HUES48 (cell line): ENCODE measurements around the gene SRPK2.

Experiments used
- H3K27ac ChIP-seq: one replicate; pipeline ENCODE4 v1.7.0; 2013; ENCODE audit warnings: low read depth, low read length, inconsistent platforms
- H3K27me3 ChIP-seq: 2 replicates; pipeline ENCODE4 v1.6.1; 2013; ENCODE audit warnings: mild to moderate bottlenecking, low read length; ENCODE audit not compliant: control insufficient read depth, insufficient read depth
- H3K36me3 ChIP-seq: 2 replicates; pipeline ENCODE4 v1.6.1; 2013; ENCODE audit warnings: low read length; ENCODE audit not compliant: control insufficient read depth, insufficient read depth
- H3K4me1 ChIP-seq: 2 replicates; pipeline ENCODE4 v1.6.1; 2013; ENCODE audit warnings: mild to moderate bottlenecking, low read length; ENCODE audit not compliant: control insufficient read depth, insufficient read depth
- H3K4me3 ChIP-seq: 2 replicates; pipeline ENCODE4 v1.5.1; 2013; ENCODE audit warnings: mild to moderate bottlenecking, low read depth, low read length
- H3K9ac ChIP-seq: 2 replicates; pipeline ENCODE4 v1.6.1; 2013; ENCODE audit warnings: mild to moderate bottlenecking, low read depth, low read length, moderate library complexity
- H3K9me3 ChIP-seq: 2 replicates; pipeline ENCODE4 v1.6.1; 2013; ENCODE audit warnings: low read length; ENCODE audit not compliant: control insufficient read depth, insufficient read depth

The SRPK2 gene

GRCh38 chr7:105216786-105217185 is 171.9 kb downstream of the SRPK2 start:
- Histone ChIP-seq H3K27ac (no peak overlapping the region), H3K4me1 (peaks cover 18% of the 10 kb centered on the region; the same call in 1 of the 2 replicates), H3K9ac (no peak overlapping the region)

GRCh38 chr7:105215821-105216220 is 172.9 kb downstream of the SRPK2 start:
- H3K27me3 ChIP-seq = no peaks in the 10 kb centered on the region
- H3K27ac ChIP-seq = no peak overlapping the region
- H3K9me3 ChIP-seq = no peaks in the 10 kb centered on the region
- no peaks in the 10 kb centered on the region for H3K36me3 ChIP-seq
- no peak overlapping the region for H3K9ac ChIP-seq
- H3K4me1 ChIP-seq = peaks cover 18% of the 10 kb centered on the region; the same call in 1 of the 2 replicates
- no peak overlapping the region for H3K4me3 ChIP-seq

More at GRCh38 chr7:105216786-105217185, 171.9 kb downstream of the SRPK2 start:
- Histone ChIP-seq H3K9me3 (no peaks in the 10 kb centered on the region), H3K27me3 (no peaks in the 10 kb centered on the region), H3K4me3 (no peak overlapping the region), H3K36me3 (no peaks in the 10 kb centered on the region)

DNA sequence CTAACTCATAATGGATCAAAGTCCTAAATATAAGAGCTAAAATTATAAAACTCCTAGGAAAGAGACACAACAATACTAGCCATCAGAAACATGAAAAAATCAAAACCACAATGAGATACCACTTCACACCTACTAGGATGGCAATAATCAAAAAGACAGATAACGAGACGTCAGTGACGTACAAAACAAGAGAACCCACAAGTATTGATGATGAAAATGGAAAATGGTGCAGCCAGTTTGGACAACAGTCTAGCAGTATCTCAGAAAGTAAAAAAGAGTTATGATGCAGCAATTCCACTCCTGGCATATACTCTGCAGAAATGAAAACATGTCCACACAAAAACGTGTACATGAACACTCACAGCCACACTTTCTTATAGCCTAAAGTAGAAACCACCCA is 173.5 kb downstream of the SRPK2 start:
- peaks cover 18% of the 10 kb centered on the region; the same call in 1 of the 2 replicates for H3K4me1 ChIP-seq
- H3K4me3 ChIP-seq = no peak overlapping the region
- H3K27me3 ChIP-seq = no peaks in the 10 kb centered on the region
- H3K9ac ChIP-seq = no peak overlapping the region
- no peaks in the 10 kb centered on the region for H3K36me3 ChIP-seq
- no peaks in the 10 kb centered on the region for H3K9me3 ChIP-seq
- no peak overlapping the region for H3K27ac ChIP-seq

DNA sequence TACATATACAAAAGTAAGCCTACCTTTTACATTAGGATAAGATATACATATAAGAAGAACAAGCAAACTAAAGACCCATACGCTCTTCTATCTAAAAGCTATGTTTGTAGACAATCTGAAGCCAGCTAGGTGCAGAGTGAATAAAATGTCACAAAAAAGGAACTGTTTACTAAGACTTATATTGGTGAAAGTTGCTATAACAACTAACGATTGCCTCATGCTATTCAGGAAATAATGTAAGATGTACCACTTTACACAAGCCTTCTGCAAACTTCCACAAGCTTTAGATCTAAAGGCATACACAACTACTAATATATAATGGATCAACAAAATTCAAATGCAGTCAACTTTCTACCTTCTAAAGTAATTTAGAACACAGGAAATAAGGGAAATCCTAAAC is 175.1 kb downstream of the SRPK2 start:
- no peaks in the 10 kb centered on the region for H3K27me3 ChIP-seq

GRCh38 chr7:105212212-105212611 is 176.5 kb downstream of the SRPK2 start:
- Histone ChIP-seq H3K27me3 (no peaks in the 10 kb centered on the region), H3K9me3 (no peaks in the 10 kb centered on the region), H3K27ac (no peak overlapping the region), H3K9ac (no peak overlapping the region), H3K4me1 (no peaks in the 10 kb centered on the region), H3K4me3 (no peak overlapping the region), H3K36me3 (no peaks in the 10 kb centered on the region)

More for the DNA sequence above, 175.1 kb downstream of the SRPK2 start:
- peaks cover 8% of the 10 kb centered on the region; the same call in 1 of the 2 replicates for H3K4me1 ChIP-seq
- H3K9me3 ChIP-seq = no peaks in the 10 kb centered on the region
- no peak overlapping the region for H3K27ac ChIP-seq
- no peak overlapping the region for H3K9ac ChIP-seq
- H3K36me3 ChIP-seq = no peaks in the 10 kb centered on the region
- H3K4me3 ChIP-seq = no peak overlapping the region

DNA sequence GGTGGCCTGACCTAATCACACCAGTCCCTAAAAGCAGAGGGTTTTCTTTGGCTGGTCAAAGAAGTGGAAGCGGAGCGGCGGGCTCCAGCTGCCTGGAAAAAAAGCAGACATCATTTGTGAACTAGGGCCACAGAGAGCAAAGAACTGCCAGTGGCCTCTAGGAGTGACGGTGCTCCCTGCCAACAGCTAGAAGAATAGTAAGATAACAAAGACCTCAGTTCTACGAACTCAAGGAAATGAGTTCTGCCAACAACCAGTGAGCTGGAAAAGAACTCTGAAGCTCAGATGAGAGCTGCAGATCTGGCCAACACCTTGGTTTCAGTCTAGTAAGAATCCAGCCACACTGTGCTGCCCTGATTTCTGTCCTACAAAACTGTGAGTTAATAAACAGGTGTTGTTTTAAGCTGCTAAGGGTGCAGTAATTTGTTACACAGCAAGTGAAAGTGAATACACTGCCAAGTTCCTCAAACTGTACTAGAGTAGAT is 178.0 kb downstream of the SRPK2 start:
- Histone ChIP-seq H3K27me3 (no peaks in the 10 kb centered on the region), H3K27ac (no peak overlapping the region), H3K9me3 (no peaks in the 10 kb centered on the region), H3K36me3 (no peaks in the 10 kb centered on the region), H3K4me1 (0 out of 2 replicates have a peak, but pooled peaks cover 4% of the 10 kb centered on the region), H3K9ac (no peak overlapping the region), H3K4me3 (no peak overlapping the region)

GRCh38 chr7:105209870-105210269 is 178.9 kb downstream of the SRPK2 start:
- Histone ChIP-seq H3K4me3 (no peak overlapping the region), H3K27me3 (no peaks in the 10 kb centered on the region), H3K9ac (no peak overlapping the region), H3K27ac (no peak overlapping the region), H3K4me1 (peaks cover 7% of the 10 kb centered on the region; the same call in 1 of the 2 replicates), H3K9me3 (no peaks in the 10 kb centered on the region), H3K36me3 (no peaks in the 10 kb centered on the region)

- no peaks in the 10 kb centered on the region for H3K27me3 ChIP-seq
- H3K9me3 ChIP-seq = no peaks in the 10 kb centered on the region
- H3K27ac ChIP-seq = no peak overlapping the region
- H3K4me1 ChIP-seq = peaks cover 7% of the 10 kb centered on the region; the same call in 1 of the 2 replicates
- H3K4me3 ChIP-seq = no peak overlapping the region
- H3K36me3 ChIP-seq = no peaks in the 10 kb centered on the region
- no peak overlapping the region for H3K9ac ChIP-seq
Measured at GRCh38 chr7:105209433-105209832, 179.3 kb downstream of the SRPK2 start.

- H3K9ac ChIP-seq = no peak overlapping the region
- no peaks in the 10 kb centered on the region for H3K36me3 ChIP-seq
- no peaks in the 10 kb centered on the region for H3K9me3 ChIP-seq
- H3K4me1 ChIP-seq = peaks cover 7% of the 10 kb centered on the region; the same call in 1 of the 2 replicates
- no peak overlapping the region for H3K4me3 ChIP-seq
- no peaks in the 10 kb centered on the region for H3K27me3 ChIP-seq
- H3K27ac ChIP-seq = no peak overlapping the region
Measured at GRCh38 chr7:105206985-105207384, 181.7 kb downstream of the SRPK2 start.

- Histone ChIP-seq H3K27ac (no peak overlapping the region), H3K27me3 (no peaks in the 10 kb centered on the region), H3K4me1 (peaks cover 7% of the 10 kb centered on the region; the same call in 1 of the 2 replicates)
Measured at GRCh38 chr7:105205592-105206237, 183.0 kb downstream of the SRPK2 start.

GRCh38 chr7:105204953-105205352 is 183.8 kb downstream of the SRPK2 start:
- Histone ChIP-seq H3K4me1 (peaks cover 7% of the 10 kb centered on the region; the same call in 1 of the 2 replicates), H3K27me3 (no peaks in the 10 kb centered on the region), H3K9ac (no peak overlapping the region), H3K36me3 (no peaks in the 10 kb centered on the region), H3K9me3 (no peaks in the 10 kb centered on the region), H3K4me3 (no peak overlapping the region), H3K27ac (no peak overlapping the region)

More at GRCh38 chr7:105205592-105206237, 183.0 kb downstream of the SRPK2 start:
- H3K36me3 ChIP-seq = no peaks in the 10 kb centered on the region
- H3K9me3 ChIP-seq = no peaks in the 10 kb centered on the region
- no peak overlapping the region for H3K4me3 ChIP-seq
- no peak overlapping the region for H3K9ac ChIP-seq
